Adrenal gland (tissue), 12 donors: ENCODE results near the gene C2CD2L. TPM values are rescaled to one million over a fixed set of nuclear protein-coding genes. Genes with fewer than 3 reads are reported as not detected.

Experiments used
- polyA plus RNA-seq, 3 donors: library from polyadenylated mRNA; stranded (reverse); fragments of 200-250 nt in 2 of 3; fragments of 350-450 nt in 1 of 3; fragmentation: Illumina TruSeq in 1 of 3; extraction: RNeasy Lipid Tissue Mini Kit (QIAGEN cat#74804) in 1 of 3; gene quantifications; one replicate each; pipeline ENCODE4 v1.2.3, GENCODE V29; 2013 to 2014
- total RNA-seq, 9 donors: library from RNA; depleted of rRNA in 4 of 9; stranded (reverse); fragments of >200 nt in 4 of 9; fragments of 120-200 nt in 1 of 9; fragmentation: NEBNext Ultra II Directional in 1 of 9; extraction: Animal tissue kit (Norgen Biotek cat#: 25700) in 1 of 9; gene quantifications; one replicate each; pipeline versions ENCODE4 v1.1.0 to v1.2.4, GENCODE V29; 2013 to 2023
- donor health status: healthy with polysubstance abuse.
- donor health status: Bipolar disorder and iron deficiency.
- donor health status: DM: yes; HTN: yes; CAD: no.
- donor health status: DM: no; HTN: no; CAD: no.
- donor health status: DM: no; HTN: no; CAD: no.
- donor health status: DM: yes; HTN: yes; CAD: no.

Gene C2CD2L
- total and polyA plus RNA-seq, 12 donors: 4.5 to 15.8 (median 11.1) TPM

Other genes with a start within 250 kb of the C2CD2L start
- gene CXCR5, start 223.5 kb upstream of the C2CD2L start, total RNA-seq: under 1 TPM in 4 of 9 donors, not detected in 5; 0.04 to 0.17 (median 0.11) TPM
- gene CXCR5, start 223.5 kb upstream of the C2CD2L start, polyA plus RNA-seq: under 1 TPM in 2 of 3 donors, not detected in 1; 0.24 to 0.27 TPM
- gene BCL9L, start 181.4 kb upstream of the C2CD2L start, total RNA-seq: 100 to 1,000 TPM in 2 of 9 donors, 10 to 100 TPM in 6, 1 to 10 TPM in 1; 6.9 to 108 (median 55.2) TPM
- gene BCL9L, start 181.4 kb upstream of the C2CD2L start, polyA plus RNA-seq: 10 to 100 TPM in 2 of 3 donors, 1 to 10 TPM in 1; 7.8 to 47.7 (median 18.3) TPM
- under 1 TPM in 1 of 9 donors, not detected in 8; 0.39 TPM for gene UPK2, start 151.0 kb upstream of the C2CD2L start, total RNA-seq
- 1 to 10 TPM in 1 of 3 donors, under 1 TPM in 1, not detected in 1; 0.64 to 1.0 TPM for gene UPK2, start 151.0 kb upstream of the C2CD2L start, polyA plus RNA-seq
- under 1 TPM in 1 of 9 donors, not detected in 8; 0.22 TPM for gene FOXR1, start 135.6 kb upstream of the C2CD2L start, total RNA-seq
- not detected for gene FOXR1, start 135.6 kb upstream of the C2CD2L start, polyA plus RNA-seq
- 10 to 100 TPM; 15.4 to 73.6 (median 30.5) TPM for gene CENATAC, start 109.2 kb upstream of the C2CD2L start, total RNA-seq
- gene CENATAC, start 109.2 kb upstream of the C2CD2L start, polyA plus RNA-seq: 100 to 1,000 TPM in 2 of 3 donors, 10 to 100 TPM in 1; 15.7 to 157 (median 137) TPM
- 1,000 to 10,000 TPM in 5 of 9 donors, 100 to 1,000 TPM in 4; 935 to 1,825 (median 1,024) TPM for gene RPS25, start 89.0 kb upstream of the C2CD2L start, total RNA-seq
- 1,000 to 10,000 TPM; 1,048 to 1,678 (median 1,557) TPM for gene RPS25, start 89.0 kb upstream of the C2CD2L start, polyA plus RNA-seq
- 100 to 1,000 TPM in 3 of 9 donors, 10 to 100 TPM in 6; 43.4 to 149 (median 88.0) TPM for gene TRAPPC4, start 88.6 kb upstream of the C2CD2L start, total RNA-seq
- gene TRAPPC4, start 88.6 kb upstream of the C2CD2L start, polyA plus RNA-seq: 100 to 1,000 TPM in 1 of 3 donors, 10 to 100 TPM in 2; 32.5 to 134 (median 32.9) TPM
- gene SLC37A4, start 76.5 kb upstream of the C2CD2L start, total RNA-seq: 10 to 100 TPM; 15.8 to 38.9 (median 21.9) TPM
- gene SLC37A4, start 76.5 kb upstream of the C2CD2L start, polyA plus RNA-seq: 10 to 100 TPM in 2 of 3 donors, 1 to 10 TPM in 1; 9.2 to 29.3 (median 25.5) TPM
- gene HYOU1, start 50.1 kb upstream of the C2CD2L start, total RNA-seq: 100 to 1,000 TPM in 3 of 9 donors, 10 to 100 TPM in 6; 43.5 to 301 (median 69.4) TPM
- 100 to 1,000 TPM in 1 of 3 donors, 10 to 100 TPM in 2; 44.1 to 174 (median 47.0) TPM for gene HYOU1, start 50.1 kb upstream of the C2CD2L start, polyA plus RNA-seq
- gene VPS11, start 39.5 kb upstream of the C2CD2L start, total RNA-seq: 10 to 100 TPM; 32.8 to 65.1 (median 55.2) TPM
- gene VPS11, start 39.5 kb upstream of the C2CD2L start, polyA plus RNA-seq: 100 to 1,000 TPM in 2 of 3 donors, 10 to 100 TPM in 1; 60.6 to 146 (median 133) TPM
- gene HMBS, start 22.5 kb upstream of the C2CD2L start, total RNA-seq: 10 to 100 TPM; 10.9 to 37.2 (median 28.6) TPM
- gene HMBS, start 22.5 kb upstream of the C2CD2L start, polyA plus RNA-seq: 10 to 100 TPM; 30.1 to 33.4 (median 31.3) TPM
- 10 to 100 TPM; 34.3 to 65.5 (median 53.1) TPM for gene DPAGT1, start 5.5 kb upstream of the C2CD2L start, total RNA-seq
- 10 to 100 TPM; 26.8 to 73.9 (median 33.5) TPM for gene DPAGT1, start 5.5 kb upstream of the C2CD2L start, polyA plus RNA-seq
- 10 to 100 TPM in 8 of 9 donors, 1 to 10 TPM in 1; 7.4 to 39.1 (median 21.4) TPM for gene HINFP, start 14.2 kb downstream of the C2CD2L start, total RNA-seq
- 10 to 100 TPM; 15.3 to 33.6 (median 24.0) TPM for gene HINFP, start 14.2 kb downstream of the C2CD2L start, polyA plus RNA-seq
- gene ABCG4, start 41.7 kb downstream of the C2CD2L start, total RNA-seq: under 1 TPM in 8 of 9 donors, not detected in 1; 0.08 to 0.60 (median 0.27) TPM
- gene ABCG4, start 41.7 kb downstream of the C2CD2L start, polyA plus RNA-seq: 1 to 10 TPM in 1 of 3 donors, under 1 TPM in 2; 0.20 to 1.1 (median 0.48) TPM
- 10 to 100 TPM; 10.1 to 32.7 (median 29.7) TPM for gene NLRX1, start 61.4 kb downstream of the C2CD2L start, total RNA-seq
- gene NLRX1, start 61.4 kb downstream of the C2CD2L start, polyA plus RNA-seq: 10 to 100 TPM in 1 of 3 donors, 1 to 10 TPM in 2; 5.5 to 10.1 (median 7.4) TPM
- under 1 TPM in 1 of 9 donors, not detected in 8; 0.14 TPM for gene NHERF4, start 78.1 kb downstream of the C2CD2L start, total RNA-seq
- gene NHERF4, start 78.1 kb downstream of the C2CD2L start, polyA plus RNA-seq: under 1 TPM in 2 of 3 donors, not detected in 1; 0.17 to 0.24 TPM
- 10 to 100 TPM in 7 of 9 donors, 1 to 10 TPM in 2; 5.3 to 21.9 (median 13.8) TPM for gene CBL, start 99.0 kb downstream of the C2CD2L start, total RNA-seq
- 10 to 100 TPM in 1 of 3 donors, 1 to 10 TPM in 2; 4.9 to 13.4 (median 6.2) TPM for gene CBL, start 99.0 kb downstream of the C2CD2L start, polyA plus RNA-seq
- 100 to 1,000 TPM in 1 of 9 donors, 10 to 100 TPM in 8; 12.1 to 143 (median 33.7) TPM for gene MCAM, start 209.8 kb downstream of the C2CD2L start, total RNA-seq
- 10 to 100 TPM; 17.2 to 48.5 (median 30.5) TPM for gene MCAM, start 209.8 kb downstream of the C2CD2L start, polyA plus RNA-seq
- gene RNF26, start 227.2 kb downstream of the C2CD2L start, total RNA-seq: 10 to 100 TPM in 7 of 9 donors, 1 to 10 TPM in 2; 5.2 to 28.0 (median 19.8) TPM
- 10 to 100 TPM in 2 of 3 donors, 1 to 10 TPM in 1; 9.6 to 13.0 (median 10.7) TPM for gene RNF26, start 227.2 kb downstream of the C2CD2L start, polyA plus RNA-seq
- gene C1QTNF5, start 233.5 kb downstream of the C2CD2L start, total RNA-seq: 10 to 100 TPM in 8 of 9 donors, 1 to 10 TPM in 1; 8.2 to 46.9 (median 21.0) TPM
- 10 to 100 TPM in 2 of 3 donors, 1 to 10 TPM in 1; 1.8 to 25.9 (median 20.3) TPM for gene C1QTNF5, start 233.5 kb downstream of the C2CD2L start, polyA plus RNA-seq
- gene MFRP, start 239.4 kb downstream of the C2CD2L start, total RNA-seq: under 1 TPM in 1 of 9 donors, not detected in 8; under 0.01 TPM
- gene MFRP, start 239.4 kb downstream of the C2CD2L start, polyA plus RNA-seq: not detected